HepG2 (cell line): ENCODE results near the gene TEX261. TPM values are rescaled to one million over a fixed set of nuclear protein-coding genes. Genes with fewer than 3 reads are reported as not detected.

ENCODE experiments used
- ATAC-seq: fragments of 200-7000 bp; cut with Tn5 transposase; 3 replicates; pipeline ENCODE4 v1.9.1; 2020; ENCODE audit warnings: mild to moderate bottlenecking, moderate library complexity
- BruUV-seq: library from RNA; stranded (reverse); fragments of 400-500 nt; replicated peaks from 2 replicates; lab custom pipeline; 2021; lab: Mats Ljungman, UMichigan
- CTCF ChIA-PET: fragments of 300-600 bp; formaldehyde crosslinking; extraction: SDS; loops from one replicate; lab custom pipeline; 2021; ENCODE audit warnings: low total read pairs, inconsistent platforms, low intra/inter-chr PET ratio; lab: Yijun Ruan, JAX
- POLR2A ChIA-PET: fragments of 350-600 bp; sonication (Branson Sonifier 250); formaldehyde crosslinking; loops from one replicate; lab custom pipeline; 2020; ENCODE audit warnings: antibody characterized with exemption, inconsistent platforms; lab: Yijun Ruan, JAX
- DNase-seq: peaks from one replicate; pipeline ENCODE4 v3.0.0-alpha.2; 2015; ENCODE audit warnings: low spot score
- FAIRE-seq: peaks from 3 replicates; lab custom pipeline; 2011; peaks lifted over from hg19 to GRCh38; lab: Jason Lieb, UNC
- H2AFZ ChIP-seq: one replicate; pipeline ENCODE4 v1.6.1; 2011; ENCODE audit warnings: low read length, inconsistent platforms
- H3K27ac ChIP-seq: fragments of 300-600 bp; 3 replicates; pipeline ENCODE4 v1.8.0; 2011; ENCODE audit warnings: mixed run types, mild to moderate bottlenecking, mixed read lengths, low read length, inconsistent platforms; ENCODE audit not compliant: insufficient read depth; ENCODE audit errors: extremely low read length
- H3K27me3 ChIP-seq, 2 experiments: fragments of 200-600 bp in 1 of 2; 2 replicates in 1 of 2; 3 replicates in 1 of 2; pipeline versions ENCODE4 v1.6.0 to v1.8.0; 2011; ENCODE audit warnings: low read length in 2 of 2, mild to moderate bottlenecking in 2 of 2, moderate library complexity in 2 of 2, inconsistent platforms in 1 of 2; ENCODE audit not compliant: insufficient read depth in 2 of 2, control insufficient read depth in 1 of 2
- H3K36me3 ChIP-seq, 2 experiments: fragments of 200-600 bp in 1 of 2; replicated peaks in 1 of 2; 2 replicates in 1 of 2; 3 replicates in 1 of 2; pipeline versions ENCODE4 v1.5.1 to v1.8.0; 2011; ENCODE audit warnings: low read length in 2 of 2, inconsistent platforms in 1 of 2; ENCODE audit not compliant: insufficient read depth in 2 of 2, control insufficient read depth in 1 of 2
- H3K4me1 ChIP-seq: 2 replicates; pipeline ENCODE4 v1.5.1; 2012; ENCODE audit warnings: low read length, inconsistent platforms; ENCODE audit not compliant: insufficient read depth
- H3K4me2 ChIP-seq: 2 replicates; pipeline ENCODE4 v1.6.0; 2011; ENCODE audit warnings: low read depth, low read length, inconsistent platforms
- H3K4me3 ChIP-seq, 3 experiments: fragments of 200-600 bp in 1 of 3; sonication (generic), shearing (Covaris generic) in 1 of 3; replicated peaks in 1 of 3; 2 replicates each; pipeline ENCODE4 v1.5.1; 2011 to 2016; ENCODE audit warnings: low read length in 3 of 3, inconsistent platforms in 2 of 3, low read depth in 2 of 3, mild to moderate bottlenecking in 2 of 3, control low read depth in 1 of 3, mixed read lengths in 1 of 3; ENCODE audit not compliant: insufficient read depth in 1 of 3
- H3K79me2 ChIP-seq: one replicate; pipeline ENCODE4 v1.6.1; 2011; ENCODE audit warnings: low read length, inconsistent platforms; ENCODE audit not compliant: insufficient read depth
- H3K9ac ChIP-seq: 2 replicates; pipeline ENCODE4 v1.6.0; 2011; ENCODE audit warnings: mild to moderate bottlenecking, low read depth, low read length, inconsistent platforms; ENCODE audit not compliant: insufficient read depth
- H3K9me3 ChIP-seq: 2 replicates; pipeline ENCODE4 v1.5.1; 2012; ENCODE audit warnings: mild to moderate bottlenecking, low read length
- H4K20me1 ChIP-seq: 2 replicates; pipeline ENCODE4 v1.6.0; 2011; ENCODE audit warnings: inconsistent platforms, mild to moderate bottlenecking, low read length, moderate library complexity; ENCODE audit not compliant: insufficient read depth
- AGO2 ChIP-seq: fragments of 200-400 bp; formaldehyde crosslinking; optimal IDR thresholded peaks from 2 replicates; pipeline ENCODE3; 2017; ENCODE audit warnings: mild to moderate bottlenecking, low read depth, low read length, moderate library complexity
- BHLHE40 ChIP-seq: IDR thresholded peaks from 2 replicates; pipeline ENCODE4 v1.6.1; 2011; ENCODE audit warnings: low read length, improper control_type of control experiment
- GABPB1 ChIP-seq: IDR thresholded peaks from 2 replicates; pipeline ENCODE4 v1.6.1; 2016; ENCODE audit warnings: mild to moderate bottlenecking, missing genetic modification reagents, moderate library complexity, missing compliant biosample characterization
- HOXA3 ChIP-seq: sonication (generic); formaldehyde crosslinking; IDR thresholded peaks from 2 replicates; pipeline ENCODE4 v1.5.0; 2020; ENCODE audit warnings: missing genetic modification reagents
- MED8 ChIP-seq: sonication (generic); formaldehyde crosslinking; IDR thresholded peaks from 2 replicates; pipeline ENCODE4 v1.8.1; 2023; ENCODE audit warnings: mild to moderate bottlenecking, missing genetic modification reagents; ENCODE audit not compliant: insufficient replicate concordance
- NFE2L2 ChIP-seq: fragments of 150-350 bp; IDR thresholded peaks from 2 replicates; pipeline ENCODE4 v1.6.1; 2014; ENCODE audit warnings: low read length
- RFXANK ChIP-seq: IDR thresholded peaks from 2 replicates; pipeline ENCODE4 v1.6.1; 2016
- THAP7 ChIP-seq: sonication (generic); formaldehyde crosslinking; IDR thresholded peaks from 2 replicates; pipeline ENCODE4 v1.8.1; 2023; ENCODE audit warnings: mild to moderate bottlenecking, missing genetic modification reagents
- ZBTB38 ChIP-seq: sonication (generic); formaldehyde crosslinking; IDR thresholded peaks from 2 replicates; pipeline ENCODE4 v1.5.1; 2020; ENCODE audit warnings: mild to moderate bottlenecking, missing genetic modification reagents
- ZBTB4 ChIP-seq: sonication (generic); formaldehyde crosslinking; IDR thresholded peaks from 2 replicates; pipeline ENCODE4 v1.4.0; 2020; ENCODE audit warnings: missing genetic modification reagents, mild to moderate bottlenecking, borderline replicate concordance
- WGBS: methylation state at CpG from one replicate; pipeline ENCODE4 v1.1.6; 2017; ENCODE audit warnings: low lambda C conversion rate; 5-methylcytosine and 5-hydroxymethylcytosine counted together
- in situ Hi-C: cut with HindIII; loops from 2 replicates; pipeline ENCODE4 v1.10.0; 2017; ENCODE audit warnings: low pct_unique_long_range_greater_than_20kb; ENCODE audit not compliant: extremely low pct_ligation_motif_present
- intact Hi-C: fragments of 100-400 bp; cut with micrococcal nuclease; formaldehyde crosslinking; loops from one replicate; pipeline ENCODE4 v1.10.0; 2022; ENCODE audit not compliant: unreplicated experiment
- polyA plus RNA-seq, 8 experiments: library from polyadenylated mRNA; depleted of rRNA in 3 of 8; stranded (reverse) in 7 of 8; unstranded in 1 of 8; fragments of >200 nt; fragmentation: Illumina TruSeq in 4 of 8; extraction: Trizol in 4 of 8; gene quantifications; 2 replicates each; pipeline versions ENCODE4 v1.2.1 to v1.2.3, GENCODE V29; 2011 to 2016; ENCODE audit warnings: low read depth in 4 of 8, missing spikeins in 1 of 8, mixed read lengths in 1 of 8; ENCODE audit not compliant: insufficient read depth in 1 of 8
- total RNA-seq, 5 experiments: library from RNA; depleted of rRNA; stranded (reverse); fragments of >200 nt; fragmentation: Illumina TruSeq; extraction: Trizol; gene quantifications; 2 replicates each; pipeline ENCODE4 v1.2.3, GENCODE V29; 2016; ENCODE audit warnings: low read depth in 1 of 5
- TF ChIP-seq, protein P1 (sequence below): sonication (generic); formaldehyde crosslinking; IDR thresholded peaks from 2 replicates; pipeline ENCODE4 v1.5.1; 2020; ENCODE audit warnings: missing genetic modification reagents, mild to moderate bottlenecking, borderline replicate concordance
- TF ChIP-seq, protein P2 (sequence below): sonication (generic); formaldehyde crosslinking; IDR thresholded peaks from 2 replicates; pipeline ENCODE4 v1.4.0; 2020; ENCODE audit warnings: missing genetic modification reagents
- TF ChIP-seq, protein P3 (sequence below): IDR thresholded peaks from 2 replicates; pipeline ENCODE4 v1.6.1; 2012; ENCODE audit warnings: inconsistent platforms

TEX261 gene
- total and polyA plus RNA-seq, 2 of the 13 experiments (the other 11 are each of a cell fraction or from before 2014, with no cell fraction given) = 43.8 to 78.7 TPM

DNA sequence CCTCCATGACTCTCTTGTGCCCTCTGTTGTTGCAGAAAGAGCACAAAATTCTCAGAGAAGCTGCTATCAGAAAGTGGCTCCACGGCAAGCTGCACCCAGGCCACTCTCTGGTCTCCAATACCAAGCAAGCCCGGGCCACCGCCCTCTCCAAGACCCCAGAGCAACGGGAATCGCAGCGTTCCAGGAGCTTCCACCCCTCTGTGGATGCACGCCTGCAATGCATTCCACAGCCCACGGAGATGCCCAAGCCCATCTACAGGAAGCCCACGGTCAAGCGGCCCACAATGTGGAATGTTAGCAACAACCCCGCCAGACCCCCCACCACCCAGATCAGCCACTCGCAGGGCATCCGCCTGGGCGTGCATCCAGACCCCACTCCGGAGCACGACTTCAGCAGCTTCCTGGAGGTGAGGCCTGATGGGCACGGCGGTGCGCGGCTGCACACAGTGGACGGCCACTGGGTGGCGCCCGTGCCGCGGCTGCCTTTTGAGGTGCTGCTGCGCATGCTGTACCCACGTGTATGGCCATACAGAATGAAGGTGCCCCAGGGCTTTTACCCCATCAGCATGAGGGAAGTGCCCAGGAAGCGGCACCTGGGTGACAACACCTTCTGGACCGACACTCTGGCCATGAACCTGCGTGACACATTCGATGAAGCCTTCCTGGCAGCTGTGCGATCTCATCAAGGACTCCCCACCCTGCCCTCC is 9.9 kb downstream of the TEX261 start:
- peaks cover 30 to 34% of the 10 kb centered on the region in 2 experiments for H3K36me3 ChIP-seq
- H3K4me3 ChIP-seq = no peak overlapping the region
- intact Hi-C loops = no loop called here
- H3K9ac ChIP-seq = no peak overlapping the region
- no peaks in the 10 kb centered on the region for H3K4me1 ChIP-seq
- H3K79me2 ChIP-seq = no peaks in the 10 kb centered on the region
- peak; percentile 75 for ATAC-seq
- no peak for DNase-seq
- no peak for FAIRE-seq
- no peaks in the 10 kb centered on the region for H3K9me3 ChIP-seq
- in situ Hi-C loops = no loop called here
- POLR2A ChIA-PET = no interaction called here
- no TSS peak for BruUV-seq
- no peak overlapping the region for H2AFZ ChIP-seq
- H3K4me2 ChIP-seq = no peak overlapping the region
- H3K27me3 ChIP-seq = no peaks in the 10 kb centered on the region
- CTCF ChIA-PET = interaction anchor here (1.3 kb wide), 1 partner anchor 85 kb away, joined by 3 read pairs; no protein-coding TSS in a partner anchor
- 90% methylated on average over 29 of the region's 32 CpGs for WGBS
- H3K27ac ChIP-seq = no peak overlapping the region
- no peaks in the 10 kb centered on the region for H4K20me1 ChIP-seq
- TF ChIP-seq, protein P1, sequence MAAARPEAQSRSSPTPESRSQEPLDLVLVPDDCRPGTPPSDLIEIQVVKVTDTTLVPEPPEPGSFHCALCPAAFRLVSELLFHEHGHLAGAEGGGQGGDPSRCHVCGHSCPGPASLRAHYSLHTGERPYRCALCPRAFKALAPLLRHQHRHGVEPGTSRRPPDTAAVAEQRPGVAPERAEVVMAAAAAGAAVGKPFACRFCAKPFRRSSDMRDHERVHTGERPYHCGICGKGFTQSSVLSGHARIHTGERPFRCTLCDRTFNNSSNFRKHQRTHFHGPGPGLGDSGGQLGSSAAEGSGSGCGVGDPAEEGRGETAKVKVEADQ = no peak
- TF ChIP-seq, protein P2, sequence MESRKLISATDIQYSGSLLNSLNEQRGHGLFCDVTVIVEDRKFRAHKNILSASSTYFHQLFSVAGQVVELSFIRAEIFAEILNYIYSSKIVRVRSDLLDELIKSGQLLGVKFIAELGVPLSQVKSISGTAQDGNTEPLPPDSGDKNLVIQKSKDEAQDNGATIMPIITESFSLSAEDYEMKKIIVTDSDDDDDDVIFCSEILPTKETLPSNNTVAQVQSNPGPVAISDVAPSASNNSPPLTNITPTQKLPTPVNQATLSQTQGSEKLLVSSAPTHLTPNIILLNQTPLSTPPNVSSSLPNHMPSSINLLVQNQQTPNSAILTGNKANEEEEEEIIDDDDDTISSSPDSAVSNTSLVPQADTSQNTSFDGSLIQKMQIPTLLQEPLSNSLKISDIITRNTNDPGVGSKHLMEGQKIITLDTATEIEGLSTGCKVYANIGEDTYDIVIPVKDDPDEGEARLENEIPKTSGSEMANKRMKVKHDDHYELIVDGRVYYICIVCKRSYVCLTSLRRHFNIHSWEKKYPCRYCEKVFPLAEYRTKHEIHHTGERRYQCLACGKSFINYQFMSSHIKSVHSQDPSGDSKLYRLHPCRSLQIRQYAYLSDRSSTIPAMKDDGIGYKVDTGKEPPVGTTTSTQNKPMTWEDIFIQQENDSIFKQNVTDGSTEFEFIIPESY (CRISPR knock-in tag) = peak; percentile 100
- TF ChIP-seq THAP7 (CRISPR knock-in tag) (no peak), RFXANK (no peak), HOXA3 (CRISPR knock-in tag) (peak; percentile 82), ZBTB38 (CRISPR knock-in tag) (peak; percentile 98), ZBTB4 (CRISPR knock-in tag) (peak; percentile 80; the same call in 1 of the 2 replicates), MED8 (peak; percentile 34), BHLHE40 (0 out of 2 replicates have a peak, but pooled peaks have one; percentile 6), AGO2 (peak; percentile 80), NFE2L2 (no peak), GABPB1 (peak; percentile 41; the same call in 1 of the 2 replicates)
- TF ChIP-seq, protein P3, sequence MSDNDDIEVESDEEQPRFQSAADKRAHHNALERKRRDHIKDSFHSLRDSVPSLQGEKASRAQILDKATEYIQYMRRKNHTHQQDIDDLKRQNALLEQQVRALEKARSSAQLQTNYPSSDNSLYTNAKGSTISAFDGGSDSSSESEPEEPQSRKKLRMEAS = no peak
